GM18868 (cell line): ENCODE measurements around the gene RERE.

ENCODE experiments used
- ATAC-seq: cut with Tn5 transposase; IDR thresholded peaks from one replicate; pipeline ENCODE4 v1.9.1; 2021; ENCODE audit warnings: mild to moderate bottlenecking, moderate library complexity; ENCODE audit not compliant: unreplicated experiment

Gene RERE

DNA sequence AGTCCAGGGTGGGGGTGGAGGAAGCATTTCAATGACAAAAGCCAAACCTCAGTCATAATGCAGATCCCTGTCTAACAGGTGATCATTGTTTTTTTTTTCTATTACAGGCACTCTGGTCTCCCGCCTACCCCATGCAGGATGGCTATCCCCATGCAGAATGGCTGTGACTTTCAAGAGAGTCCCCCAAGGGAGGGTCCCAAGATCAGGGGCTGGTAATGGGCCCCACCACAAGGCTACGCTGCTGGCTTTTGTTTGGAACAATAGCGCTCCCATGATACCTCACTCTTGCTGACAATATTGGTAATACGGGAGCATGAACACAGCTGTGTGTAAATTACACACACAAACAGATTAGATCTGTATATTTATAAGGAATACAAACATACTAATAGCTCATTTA, 380.1 kb downstream of the RERE start:
- no peak for ATAC-seq

DNA sequence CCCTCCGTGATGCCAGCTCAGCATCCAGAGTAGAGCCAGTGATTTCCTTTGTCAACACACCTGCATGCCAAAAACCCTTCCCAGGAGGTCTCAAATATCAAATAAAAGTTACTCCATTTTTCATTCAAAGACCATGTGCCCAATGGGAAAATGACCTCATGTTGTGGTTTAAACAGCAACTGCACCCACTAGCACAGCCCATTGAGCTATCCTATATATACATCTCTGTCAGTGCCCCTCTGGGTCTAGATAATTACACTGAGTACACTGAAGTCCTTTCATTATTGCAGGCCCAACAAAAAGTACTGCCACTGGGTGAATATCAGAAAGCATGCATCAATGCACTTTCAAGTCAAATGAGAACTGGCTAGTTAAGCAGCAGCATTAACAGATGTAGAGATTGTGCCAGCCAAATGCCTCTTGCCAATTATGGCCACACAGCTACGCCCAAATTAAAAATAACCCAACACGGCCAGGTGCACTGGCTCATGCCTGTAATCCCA, 381.8 kb downstream of the RERE start:
- no peak for ATAC-seq

DNA sequence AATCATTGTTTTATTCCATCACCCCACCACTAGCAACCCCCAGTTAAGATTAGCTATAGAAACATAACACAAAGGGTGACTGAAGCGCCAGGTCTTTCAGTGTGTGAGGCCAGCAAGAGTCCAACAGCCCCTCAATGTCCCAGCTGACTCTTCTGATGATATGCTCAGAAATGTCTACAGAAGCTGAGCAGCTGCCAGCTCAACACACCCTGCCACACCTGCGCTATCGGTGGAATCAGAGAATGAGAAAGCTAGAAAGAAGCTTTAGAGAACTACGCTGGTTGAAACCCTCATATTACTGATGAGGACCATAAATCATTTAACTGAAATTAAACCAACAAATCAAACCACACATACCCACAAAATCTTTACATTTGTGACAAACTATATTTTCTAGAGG, 383.3 kb downstream of the RERE start:
- no peak for ATAC-seq

DNA sequence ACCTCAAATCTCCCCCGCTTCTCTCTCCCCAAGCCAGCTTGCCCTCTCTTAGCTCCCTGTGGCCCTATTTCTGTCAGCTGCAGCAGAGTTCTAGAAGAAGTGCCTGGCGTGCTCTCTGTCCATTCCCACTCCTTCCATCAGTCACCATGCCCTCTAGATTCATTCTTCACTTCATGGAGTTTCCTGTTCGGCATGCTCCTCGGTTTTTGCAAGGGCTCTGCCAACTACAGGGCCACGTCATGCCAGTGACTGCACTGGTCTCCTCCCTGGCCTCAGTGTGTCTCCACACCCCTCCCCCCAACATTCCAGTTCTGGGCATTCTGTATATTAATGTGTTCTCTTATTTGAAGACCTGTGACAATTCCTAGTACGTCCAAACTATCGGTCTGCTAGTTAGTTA, 385.7 kb downstream of the RERE start:
- no peak for ATAC-seq

DNA sequence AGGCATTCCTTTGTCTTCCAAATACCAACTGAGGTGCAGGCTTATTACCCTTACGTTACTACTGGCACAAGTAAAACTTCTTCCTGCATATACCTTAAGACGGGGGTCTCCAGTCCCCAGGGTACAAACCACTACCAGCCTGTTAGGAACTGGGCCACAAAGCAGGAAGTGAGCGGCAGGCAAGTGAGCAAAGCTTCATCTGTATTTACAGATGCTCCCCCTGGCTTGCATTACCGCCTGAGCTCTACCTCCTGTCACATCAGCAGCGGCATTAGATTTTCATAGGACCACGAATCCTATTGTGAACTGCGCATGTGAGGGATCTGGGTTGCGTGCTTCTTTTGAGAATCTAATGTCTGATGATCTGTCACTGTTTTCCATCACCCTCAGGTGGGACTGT, 386.4 kb downstream of the RERE start:
- no peak for ATAC-seq

DNA sequence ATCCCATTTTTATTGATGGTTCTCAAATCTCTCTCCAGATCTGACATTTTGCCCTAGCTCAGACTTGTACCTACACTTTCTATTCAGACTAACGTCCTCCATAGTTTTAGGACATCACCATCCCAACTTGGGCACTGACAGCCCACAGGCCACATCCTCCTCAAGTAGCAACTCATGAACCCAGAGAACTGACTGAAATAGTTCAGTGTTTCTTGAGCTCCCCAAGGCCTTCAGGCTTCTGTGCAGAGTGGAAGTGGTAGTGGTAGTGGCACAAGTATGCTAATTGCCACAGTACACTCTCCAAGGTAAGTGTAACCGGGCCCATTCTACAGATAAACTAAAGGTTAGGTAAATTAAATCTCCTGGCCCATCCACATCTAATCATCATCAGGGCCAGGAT, 387.0 kb downstream of the RERE start:
- ATAC-seq, result no peak

DNA sequence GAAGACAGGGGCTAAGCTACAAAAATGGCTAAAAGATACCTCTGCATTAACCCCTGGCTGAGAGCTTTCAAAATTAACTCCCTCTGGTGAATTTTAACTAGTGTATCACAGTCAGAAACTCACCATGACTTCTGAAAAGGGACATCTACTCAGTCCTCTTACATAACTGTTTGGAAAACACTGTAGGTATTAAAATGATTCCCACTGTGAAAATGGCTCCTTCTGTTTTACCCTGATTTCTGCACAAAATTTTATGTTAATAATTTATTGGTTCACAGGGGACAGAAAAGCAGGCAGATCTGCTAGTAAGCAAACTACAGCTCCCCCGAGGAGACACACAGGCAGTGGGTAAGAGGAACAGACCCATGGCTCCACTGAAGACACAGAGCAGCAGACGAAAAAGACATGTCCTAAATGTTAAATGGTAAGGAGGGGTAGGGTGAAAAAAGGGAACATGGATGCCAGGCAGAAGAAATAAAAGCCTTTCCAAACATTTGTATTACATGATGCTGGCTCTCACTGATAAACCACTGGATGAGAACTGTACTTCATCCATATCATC, 387.8 kb downstream of the RERE start:
- no peak for ATAC-seq

DNA sequence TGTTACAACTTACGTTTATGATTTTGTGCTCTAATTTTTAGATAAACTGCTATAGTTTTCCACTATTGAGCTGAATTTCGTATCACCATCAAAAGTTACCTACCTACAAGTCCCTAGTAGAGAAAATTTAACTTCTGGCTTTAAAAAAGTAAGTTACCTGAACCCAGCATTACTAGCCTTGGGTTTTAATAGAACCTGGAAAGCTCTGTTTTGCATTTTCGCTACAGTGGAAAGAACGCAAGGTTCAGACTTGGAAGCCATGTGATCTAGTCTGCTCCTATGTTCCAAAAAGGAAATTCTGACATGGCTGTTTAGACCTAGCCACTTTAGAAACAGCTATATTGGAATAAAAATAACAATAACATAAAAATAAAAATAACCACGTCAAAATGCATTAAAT, 389.0 kb downstream of the RERE start:
- no peak for ATAC-seq

DNA sequence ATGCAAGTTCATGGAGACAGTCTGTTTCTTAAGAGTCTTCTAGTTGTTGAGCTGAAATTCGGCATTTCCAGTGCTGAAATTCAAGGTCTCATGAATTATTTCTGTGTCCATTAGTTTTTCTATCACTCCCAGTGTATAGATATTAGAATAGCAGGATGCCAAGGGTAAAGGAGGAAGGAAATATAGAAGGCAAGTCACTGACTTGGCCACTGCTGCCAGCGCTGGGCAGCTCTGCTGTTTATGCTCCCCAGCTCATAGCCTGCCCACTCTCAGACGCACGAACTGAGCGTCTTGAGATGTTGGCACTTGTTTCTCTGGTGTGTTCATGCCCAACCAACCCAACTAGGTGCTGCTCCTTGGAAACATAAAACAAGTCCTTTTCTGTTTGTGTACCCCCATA, 389.5 kb downstream of the RERE start:
- ATAC-seq, result no peak

DNA sequence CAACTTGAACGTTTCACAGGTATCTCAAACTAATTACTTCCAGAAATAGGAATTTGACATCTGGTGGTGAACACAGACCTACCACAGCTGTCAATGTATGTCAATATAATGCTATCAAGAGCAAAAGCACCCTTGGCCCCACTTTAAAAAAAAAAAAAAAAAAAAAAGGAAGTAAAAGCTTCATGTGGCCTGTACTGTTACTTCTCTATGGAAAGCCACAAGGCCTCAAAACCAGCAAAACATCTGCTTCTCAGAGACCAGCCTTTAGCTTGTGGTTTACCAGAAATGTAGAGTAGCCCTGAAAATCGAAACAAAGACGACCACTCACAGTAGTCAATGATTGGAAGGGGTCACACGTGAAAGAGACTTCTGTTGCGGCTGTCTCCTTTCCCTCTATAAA, 389.9 kb downstream of the RERE start:
- peak; percentile 54 for ATAC-seq

DNA sequence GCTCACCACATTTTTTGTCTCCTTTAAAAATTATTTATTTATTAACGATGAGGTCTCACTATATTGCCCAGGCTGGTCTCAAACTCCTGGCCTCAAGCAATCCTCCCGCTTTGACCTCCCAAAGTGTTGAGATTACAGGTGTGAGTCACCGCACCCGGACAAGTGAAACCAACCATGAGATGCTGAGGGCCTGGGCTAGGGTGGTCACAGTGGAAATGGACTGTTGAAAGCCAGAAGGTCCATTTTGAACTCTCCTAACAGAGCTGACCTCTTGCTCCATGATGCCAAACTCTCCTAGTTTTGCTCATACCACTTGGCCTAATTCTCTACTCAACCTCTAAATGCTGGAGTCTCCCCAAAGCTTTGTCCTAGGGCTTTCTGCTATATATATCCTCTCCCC, 390.4 kb downstream of the RERE start:
- no peak for ATAC-seq

DNA sequence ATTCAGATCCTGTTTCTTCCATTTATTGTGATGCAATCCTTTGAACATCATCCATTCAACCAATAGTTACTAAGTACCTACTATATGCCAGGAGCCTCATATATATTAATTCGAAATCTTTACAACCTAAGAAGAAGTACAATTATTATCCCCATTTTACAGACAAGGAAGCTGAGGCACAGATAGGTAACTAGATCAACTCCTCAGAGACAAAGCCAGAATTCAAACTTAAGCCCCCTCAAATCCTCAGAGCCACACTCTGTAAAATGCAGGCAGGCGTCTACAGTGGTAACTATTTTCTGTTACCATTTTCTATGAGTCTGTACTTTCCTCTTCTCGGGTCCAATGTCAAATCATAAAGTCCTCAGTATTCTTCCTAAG, 391.7 kb downstream of the RERE start:
- no peak for ATAC-seq

DNA sequence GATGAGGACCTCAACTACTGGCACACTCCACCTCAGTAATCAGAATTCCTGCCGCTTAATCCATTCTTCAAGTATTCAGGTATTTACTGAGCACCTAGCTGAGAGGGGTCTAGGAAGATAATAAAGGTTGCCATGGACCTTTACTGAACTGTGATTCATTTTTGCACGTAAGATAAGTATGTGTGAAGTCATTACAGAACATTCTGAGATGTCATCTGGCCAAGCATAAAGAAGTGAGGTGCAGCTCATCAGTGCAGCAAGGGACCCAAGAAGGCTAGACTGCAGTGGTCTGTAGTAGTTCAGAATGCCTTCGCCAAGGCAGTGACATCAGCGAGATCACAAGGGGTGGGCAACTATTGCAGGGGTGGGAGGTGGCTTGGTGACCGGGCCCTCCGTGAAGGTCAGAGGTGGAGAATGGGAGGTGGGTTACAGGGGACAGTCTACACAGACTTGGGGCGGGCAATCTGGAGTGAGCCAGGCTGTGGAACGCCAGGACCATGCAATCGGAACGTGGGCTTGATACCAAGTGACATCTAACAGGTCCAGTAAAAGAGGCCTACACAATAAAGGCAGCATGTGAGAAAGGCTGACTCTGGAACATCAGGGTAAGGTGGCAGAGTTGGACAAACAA, 392.2 kb downstream of the RERE start:
- ATAC-seq, result no peak

DNA sequence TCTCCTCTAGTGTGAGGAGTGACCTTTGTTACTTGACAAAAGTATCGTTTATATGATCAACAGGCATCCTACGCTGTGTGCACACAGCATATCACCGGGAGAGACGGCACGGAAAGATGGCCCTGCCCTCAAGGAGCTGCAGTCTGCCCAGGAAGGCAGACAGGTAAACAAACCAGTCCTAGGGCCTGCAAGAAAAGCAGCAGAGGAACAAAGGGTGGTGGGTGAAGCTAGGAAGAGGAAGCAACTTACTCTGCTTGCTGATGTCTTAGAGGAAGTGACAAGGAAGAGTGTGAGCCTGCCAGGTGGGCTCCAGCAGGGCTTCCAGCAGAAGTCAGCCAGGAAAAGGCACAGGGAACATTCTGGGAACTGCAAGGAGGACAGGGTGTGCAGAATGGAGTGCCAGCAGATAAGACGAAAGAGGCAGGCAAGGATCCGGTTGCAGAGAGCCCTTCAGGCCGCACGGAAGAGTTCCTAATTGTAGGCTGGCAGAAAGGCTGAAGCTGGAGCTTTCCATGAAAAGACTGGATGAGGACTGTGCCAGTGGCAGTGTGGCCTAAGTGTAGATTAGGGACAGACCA, 392.8 kb downstream of the RERE start:
- peak; percentile 33 for ATAC-seq

DNA sequence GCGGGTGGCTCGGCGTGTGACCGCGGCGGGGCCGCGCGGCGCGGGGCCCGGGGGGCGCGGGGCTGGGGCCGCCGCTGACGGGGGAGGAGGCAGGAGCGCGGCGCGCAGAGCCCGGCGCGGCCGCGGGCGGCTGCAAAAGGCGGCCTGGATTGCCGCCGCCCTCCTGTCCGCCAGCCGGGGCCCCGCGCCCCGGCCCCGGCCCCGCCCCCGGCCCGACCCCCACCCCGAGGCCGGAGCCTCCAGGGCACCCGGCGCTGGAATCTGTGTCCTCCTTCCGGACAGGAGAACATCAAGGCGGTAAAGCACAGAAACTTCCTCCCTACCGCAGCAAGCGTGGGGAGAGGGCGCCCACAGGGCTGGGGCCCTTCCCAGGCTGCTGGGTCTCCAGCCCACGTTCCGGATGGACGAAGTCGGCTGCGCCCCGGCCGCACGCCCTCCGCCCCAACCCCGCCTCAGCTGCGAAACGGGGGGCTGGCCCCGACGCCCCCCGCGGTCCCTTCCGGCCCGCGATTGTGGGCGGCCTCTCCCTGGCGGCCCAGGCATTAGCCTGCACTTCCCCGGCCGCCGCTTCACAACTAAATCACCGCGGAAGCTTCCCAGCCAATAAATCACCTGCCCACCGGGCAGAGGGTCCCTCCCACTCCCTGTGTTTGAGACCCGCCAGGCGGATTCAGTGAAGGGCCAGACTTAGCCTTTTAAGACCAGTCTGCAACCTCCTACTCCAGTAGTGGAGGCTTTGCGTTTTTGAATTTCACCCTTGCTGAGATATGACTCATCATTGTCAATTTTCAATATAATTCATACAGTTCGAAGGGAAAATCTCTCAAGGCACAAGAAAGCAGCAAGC, 393.5 kb downstream of the RERE start:
- ATAC-seq, result peak; percentile 26

DNA sequence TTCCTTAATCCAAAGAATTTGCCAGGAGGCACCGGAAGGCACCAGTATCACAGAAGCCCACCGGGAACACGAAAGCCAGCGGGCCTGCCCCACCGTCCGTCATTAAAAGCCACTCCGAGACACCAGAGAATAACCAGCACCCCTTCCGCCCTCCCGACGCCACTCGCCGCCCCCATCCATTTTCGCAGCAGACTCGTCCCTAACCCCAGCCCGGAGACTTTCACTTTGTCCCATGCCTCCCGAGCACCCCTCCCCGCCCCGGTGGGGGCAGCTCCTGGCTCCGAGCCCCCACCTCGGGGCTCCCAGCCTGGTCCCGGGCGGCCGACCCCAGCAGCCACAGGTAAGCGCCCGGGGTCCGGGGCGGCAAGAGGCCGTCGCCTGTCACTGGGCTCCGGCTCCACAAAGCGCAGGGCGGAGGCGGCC, 394.2 kb downstream of the RERE start:
- no peak for ATAC-seq

DNA sequence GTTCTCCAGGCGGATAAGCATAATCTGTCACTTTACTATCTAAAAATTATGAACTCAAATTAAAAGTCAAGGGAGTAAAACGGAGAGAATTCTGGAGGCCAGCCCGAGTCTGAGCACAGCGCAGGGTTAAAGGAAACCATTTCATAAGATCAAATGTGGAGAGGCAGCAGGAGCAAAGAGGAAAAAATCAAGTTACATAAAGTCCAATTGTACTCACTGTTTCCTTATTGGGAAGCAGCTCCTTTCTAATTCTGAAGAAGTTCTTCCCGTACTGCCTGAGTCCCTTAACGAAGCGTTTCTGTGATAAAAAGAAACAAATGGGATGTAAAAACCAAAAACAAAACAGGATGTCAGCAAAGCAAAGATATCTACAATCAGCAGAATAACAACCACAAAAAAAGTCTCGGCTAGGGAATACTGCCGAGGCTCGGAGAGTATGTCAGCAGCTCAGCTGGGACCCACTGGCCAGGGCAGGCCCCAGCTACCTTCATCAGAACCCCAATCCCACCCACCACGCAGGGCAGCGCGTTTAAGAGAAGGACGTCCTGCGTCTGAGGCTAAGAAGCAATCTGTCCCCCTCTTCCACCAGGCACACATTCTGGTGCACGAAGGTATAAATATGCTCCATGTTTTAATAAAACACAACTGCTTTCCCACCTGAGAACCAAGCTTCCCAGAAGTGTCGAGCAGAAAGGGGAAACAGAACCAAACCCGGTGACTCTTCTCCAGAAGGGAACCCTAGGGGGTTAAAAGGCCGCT, 394.8 kb downstream of the RERE start:
- ATAC-seq, result no peak

DNA sequence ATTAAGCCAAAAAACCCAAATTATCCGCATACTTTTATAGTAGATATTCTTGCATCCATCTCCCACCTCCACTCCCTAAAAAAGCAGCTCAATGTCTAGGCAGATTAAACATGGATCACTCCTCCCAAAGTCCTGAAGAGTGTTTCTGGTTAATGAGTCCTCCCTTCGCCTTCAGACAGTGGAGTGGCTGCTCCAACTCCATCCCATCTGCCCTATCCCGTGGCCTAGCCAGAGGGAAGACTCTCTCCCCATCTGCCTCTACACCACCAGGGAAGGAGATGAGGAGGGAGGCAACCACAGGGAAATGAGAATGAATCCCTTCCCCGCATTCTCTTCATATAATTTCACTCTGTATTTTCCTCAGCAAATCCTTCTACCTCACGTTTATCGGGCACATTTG, 395.7 kb downstream of the RERE start:
- ATAC-seq, result no peak

DNA sequence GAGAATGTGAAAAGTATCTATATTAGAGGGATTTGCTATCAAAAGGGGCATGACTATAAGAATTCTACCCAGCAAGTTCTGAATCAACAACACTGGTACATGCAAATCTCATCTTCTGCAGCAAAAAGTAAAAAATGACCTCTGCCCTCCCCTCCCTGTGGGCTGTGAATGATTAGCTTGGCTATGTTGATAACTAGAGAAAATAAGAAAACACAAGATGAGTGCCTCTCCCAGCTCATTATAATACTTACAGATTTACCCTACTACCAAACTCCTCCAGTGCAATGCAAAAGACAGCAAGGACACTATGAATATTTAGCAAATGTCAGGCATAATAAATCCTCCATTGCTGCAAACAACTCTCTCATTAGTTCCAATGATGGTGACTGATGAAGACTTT, 397.1 kb downstream of the RERE start:
- ATAC-seq, result no peak

DNA sequence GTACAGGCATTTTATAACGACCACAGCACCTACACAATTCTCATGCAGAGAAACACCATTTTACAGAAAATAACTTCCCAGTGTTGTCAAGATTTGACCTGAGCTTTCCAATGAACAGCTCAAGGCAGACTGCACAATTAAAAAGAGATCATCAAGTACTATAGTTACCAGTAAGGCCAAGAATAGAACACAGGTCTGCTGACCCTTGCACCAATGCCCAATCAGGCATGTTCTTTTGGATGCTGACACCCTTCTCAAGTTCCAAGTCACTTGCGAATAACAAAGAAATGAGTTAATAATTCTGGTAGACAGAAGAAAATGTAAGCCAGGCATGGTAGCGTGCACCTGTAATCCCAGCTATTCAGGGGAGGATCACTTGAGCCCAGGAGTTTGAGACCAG, 397.6 kb downstream of the RERE start:
- ATAC-seq, result no peak

DNA sequence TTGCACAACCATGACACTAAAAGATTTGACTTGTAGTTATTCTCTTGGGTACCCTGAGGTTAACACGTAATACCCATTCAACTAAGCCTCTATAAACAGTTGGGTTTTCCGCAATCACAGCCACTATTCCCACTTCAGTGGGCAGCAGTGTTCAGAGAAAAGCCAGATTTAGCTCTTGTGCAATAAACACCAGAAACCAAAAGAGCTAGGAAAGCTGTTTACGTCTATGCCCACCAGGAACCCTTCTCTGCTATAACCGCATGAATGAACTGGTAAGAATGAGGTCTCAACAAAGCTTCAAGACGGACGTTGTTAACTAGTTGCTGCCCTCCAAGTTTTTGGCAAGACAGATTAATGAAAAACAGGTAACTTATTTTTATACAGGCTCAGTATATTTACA, 398.3 kb downstream of the RERE start:
- no peak for ATAC-seq
